Measurements from ENCODE around the gene SCN2B.

- TF ChIP-seq, protein P1, sequence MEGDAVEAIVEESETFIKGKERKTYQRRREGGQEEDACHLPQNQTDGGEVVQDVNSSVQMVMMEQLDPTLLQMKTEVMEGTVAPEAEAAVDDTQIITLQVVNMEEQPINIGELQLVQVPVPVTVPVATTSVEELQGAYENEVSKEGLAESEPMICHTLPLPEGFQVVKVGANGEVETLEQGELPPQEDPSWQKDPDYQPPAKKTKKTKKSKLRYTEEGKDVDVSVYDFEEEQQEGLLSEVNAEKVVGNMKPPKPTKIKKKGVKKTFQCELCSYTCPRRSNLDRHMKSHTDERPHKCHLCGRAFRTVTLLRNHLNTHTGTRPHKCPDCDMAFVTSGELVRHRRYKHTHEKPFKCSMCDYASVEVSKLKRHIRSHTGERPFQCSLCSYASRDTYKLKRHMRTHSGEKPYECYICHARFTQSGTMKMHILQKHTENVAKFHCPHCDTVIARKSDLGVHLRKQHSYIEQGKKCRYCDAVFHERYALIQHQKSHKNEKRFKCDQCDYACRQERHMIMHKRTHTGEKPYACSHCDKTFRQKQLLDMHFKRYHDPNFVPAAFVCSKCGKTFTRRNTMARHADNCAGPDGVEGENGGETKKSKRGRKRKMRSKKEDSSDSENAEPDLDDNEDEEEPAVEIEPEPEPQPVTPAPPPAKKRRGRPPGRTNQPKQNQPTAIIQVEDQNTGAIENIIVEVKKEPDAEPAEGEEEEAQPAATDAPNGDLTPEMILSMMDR (IDR thresholded peaks at IDR 0.05): no peak
- no peak for TF ChIP-seq POLR2A (IDR thresholded peaks at IDR 0.05)
Measured at GRCh38 chr11:118126082-118126838, 50.2 kb downstream of the SCN2B start.
